Fibroblast of villous mesenchyme (primary cell): Measurements from ENCODE around the gene PCAT6. TPM values are rescaled to one million over a fixed set of nuclear protein-coding genes. Genes with fewer than 3 reads are reported as not detected.

Experiments
- DNase-seq: peaks from one replicate; pipeline ENCODE4 v3.0.0-alpha.2; 2010; ENCODE audit warnings: low read depth
- H3K4me3 ChIP-seq: 2 replicates; pipeline ENCODE4 v1.5.1; 2011; ENCODE audit warnings: low read depth, mild to moderate bottlenecking, low read length
- total RNA-seq: library from RNA; depleted of rRNA; stranded (reverse); fragments of >200 nt; gene quantifications from 2 replicates; pipeline ENCODE4 v1.2.3, GENCODE V29; 2012
- TF ChIP-seq, protein P1 (sequence below): IDR thresholded peaks from 2 replicates; pipeline ENCODE4 v1.5.1; 2012; ENCODE audit warnings: low read depth, mild to moderate bottlenecking, low read length; ENCODE audit not compliant: insufficient read depth

Gene PCAT6
- total RNA-seq, 1 donor, result not detected

DNA sequence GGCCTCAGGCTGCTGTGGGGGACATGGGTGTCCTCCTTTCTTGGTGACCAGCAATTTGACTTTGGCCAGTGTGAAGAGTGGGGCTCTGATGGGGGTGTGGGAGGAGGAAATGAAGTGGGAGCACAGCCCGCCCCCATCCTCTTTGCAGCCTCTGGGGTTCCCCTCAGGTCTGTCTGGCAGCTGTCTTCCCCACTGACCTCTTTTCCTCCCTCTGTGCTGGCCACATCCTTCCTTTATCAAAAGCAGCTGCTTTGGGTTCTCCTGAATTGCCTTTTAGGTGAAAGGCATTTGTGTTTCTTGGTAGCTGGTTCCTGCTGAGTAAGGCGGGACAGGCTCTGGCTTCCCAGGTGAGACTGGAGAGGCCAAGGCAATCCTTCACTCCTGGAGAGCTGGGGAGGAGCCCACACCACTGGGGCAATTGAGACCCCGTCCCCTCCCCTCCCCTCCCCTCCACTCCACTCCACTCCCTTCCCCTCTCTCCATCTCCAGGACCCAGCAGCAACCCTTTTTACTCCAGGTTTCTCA lies 24.9 kb downstream of the PCAT6 start:
- no peak for DNase-seq
- TF ChIP-seq, protein P1, sequence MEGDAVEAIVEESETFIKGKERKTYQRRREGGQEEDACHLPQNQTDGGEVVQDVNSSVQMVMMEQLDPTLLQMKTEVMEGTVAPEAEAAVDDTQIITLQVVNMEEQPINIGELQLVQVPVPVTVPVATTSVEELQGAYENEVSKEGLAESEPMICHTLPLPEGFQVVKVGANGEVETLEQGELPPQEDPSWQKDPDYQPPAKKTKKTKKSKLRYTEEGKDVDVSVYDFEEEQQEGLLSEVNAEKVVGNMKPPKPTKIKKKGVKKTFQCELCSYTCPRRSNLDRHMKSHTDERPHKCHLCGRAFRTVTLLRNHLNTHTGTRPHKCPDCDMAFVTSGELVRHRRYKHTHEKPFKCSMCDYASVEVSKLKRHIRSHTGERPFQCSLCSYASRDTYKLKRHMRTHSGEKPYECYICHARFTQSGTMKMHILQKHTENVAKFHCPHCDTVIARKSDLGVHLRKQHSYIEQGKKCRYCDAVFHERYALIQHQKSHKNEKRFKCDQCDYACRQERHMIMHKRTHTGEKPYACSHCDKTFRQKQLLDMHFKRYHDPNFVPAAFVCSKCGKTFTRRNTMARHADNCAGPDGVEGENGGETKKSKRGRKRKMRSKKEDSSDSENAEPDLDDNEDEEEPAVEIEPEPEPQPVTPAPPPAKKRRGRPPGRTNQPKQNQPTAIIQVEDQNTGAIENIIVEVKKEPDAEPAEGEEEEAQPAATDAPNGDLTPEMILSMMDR, result no peak
- H3K4me3 ChIP-seq, result no peak overlapping the region

DNA sequence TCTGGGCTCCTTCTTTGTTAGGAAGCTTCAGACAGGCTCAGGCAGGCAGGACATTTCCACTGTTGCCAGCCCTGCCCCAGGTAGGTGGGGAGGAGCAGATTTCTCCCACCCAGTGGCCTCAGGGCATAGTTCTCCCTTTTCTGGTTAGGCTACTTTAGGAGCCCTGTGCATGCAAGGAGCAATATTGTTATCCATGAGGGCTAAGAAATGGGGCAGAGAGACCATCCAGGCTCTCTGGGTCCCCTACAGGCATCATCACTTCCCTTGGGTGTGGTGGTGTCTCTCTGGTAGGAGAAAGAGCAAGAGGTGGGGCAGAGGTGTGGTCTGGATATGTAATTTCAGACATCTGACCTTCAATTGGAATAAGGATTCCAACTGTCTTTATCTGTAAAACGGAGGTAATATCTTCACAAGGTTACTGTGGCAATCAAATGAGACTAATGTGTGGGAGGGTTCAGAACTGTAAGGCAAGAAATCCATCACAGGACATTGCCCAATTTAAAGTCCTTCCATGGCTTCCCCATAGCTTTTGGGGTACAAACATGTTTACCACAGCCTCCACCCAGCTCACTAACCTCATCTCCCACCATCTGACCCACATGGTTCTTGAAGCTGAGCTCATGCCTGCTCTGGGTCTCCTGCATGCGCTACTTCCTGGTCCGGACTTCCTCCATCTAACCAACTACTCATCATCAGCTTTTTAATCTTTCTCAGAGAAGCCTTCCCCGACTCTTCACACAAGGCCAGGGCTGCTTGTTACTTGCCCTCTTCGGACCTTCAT lies 26.1 kb downstream of the PCAT6 start:
- no peak overlapping the region for H3K4me3 ChIP-seq
- TF ChIP-seq, protein P1, result no peak
- DNase-seq, result no peak

DNA sequence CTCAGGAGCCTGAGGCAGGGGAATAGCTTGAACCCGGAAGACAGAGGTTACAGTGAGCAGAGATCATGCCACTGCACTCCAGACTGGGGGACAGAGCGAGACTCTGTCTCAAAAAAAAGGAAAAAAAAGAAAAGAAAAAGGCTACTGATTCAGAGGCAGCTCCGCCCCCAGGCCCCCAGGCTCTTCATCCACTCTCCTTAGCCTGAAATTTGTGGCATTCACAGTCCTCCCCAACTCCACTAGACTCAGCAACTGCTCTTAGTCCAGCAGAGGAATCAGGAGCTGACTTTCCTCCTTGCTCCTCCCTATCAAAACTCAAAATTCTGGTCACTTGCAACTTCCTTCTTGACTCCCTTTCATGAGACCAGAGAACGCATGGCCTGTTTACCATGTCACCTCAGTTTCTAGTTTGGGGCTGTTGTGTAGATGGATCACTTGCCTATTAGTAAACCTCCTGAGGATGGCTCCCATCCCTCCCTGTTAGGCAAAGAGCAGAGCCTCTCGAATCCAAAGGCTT lies 27.1 kb downstream of the PCAT6 start:
- TF ChIP-seq, protein P1, result no peak
- H3K4me3 ChIP-seq, result no peak overlapping the region
- DNase-seq, result no peak

DNA sequence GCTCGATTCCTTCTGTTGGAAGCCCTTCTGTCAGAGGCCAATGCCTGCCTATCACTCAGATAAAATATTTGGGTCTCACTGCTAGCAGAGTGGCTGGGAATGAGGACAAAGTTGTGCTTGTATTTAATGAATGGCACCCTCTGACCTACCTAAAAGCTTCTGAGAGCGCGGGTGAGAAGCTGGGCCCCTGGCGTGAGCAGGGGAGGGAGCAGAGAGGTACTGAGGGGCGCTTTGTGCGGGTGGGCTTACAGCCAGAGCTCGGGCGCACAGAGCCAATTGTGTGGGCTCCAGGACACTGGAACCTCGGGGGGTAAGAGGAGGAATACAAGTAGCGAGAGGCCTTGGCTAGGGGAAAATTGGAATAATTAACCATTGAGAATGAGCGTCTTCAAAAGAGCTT lies 32.3 kb downstream of the PCAT6 start:
- DNase-seq, result no peak
- H3K4me3 ChIP-seq, result no peak overlapping the region
- TF ChIP-seq, protein P1, result no peak

DNA sequence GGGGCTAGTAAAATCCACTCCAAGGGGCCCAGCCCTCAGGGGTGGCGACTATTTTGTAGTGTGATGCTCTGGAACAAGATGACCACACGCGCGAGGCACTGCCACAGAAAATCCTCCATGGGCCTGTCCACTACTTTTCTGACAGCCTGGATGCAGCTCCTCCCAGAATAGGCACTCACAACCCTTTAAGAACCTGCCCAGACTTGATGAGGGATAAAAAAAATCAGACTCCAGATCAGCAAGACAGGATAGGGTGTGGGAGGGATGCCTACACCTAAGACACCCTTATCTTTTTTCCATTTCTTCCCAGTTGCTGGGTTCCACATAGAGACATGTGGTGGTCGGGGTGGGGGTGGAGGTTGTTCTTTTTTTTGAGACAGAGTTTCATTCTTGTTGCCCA lies 33.5 kb downstream of the PCAT6 start:
- DNase-seq, result no peak
- TF ChIP-seq, protein P1, result no peak
- no peak overlapping the region for H3K4me3 ChIP-seq

DNA sequence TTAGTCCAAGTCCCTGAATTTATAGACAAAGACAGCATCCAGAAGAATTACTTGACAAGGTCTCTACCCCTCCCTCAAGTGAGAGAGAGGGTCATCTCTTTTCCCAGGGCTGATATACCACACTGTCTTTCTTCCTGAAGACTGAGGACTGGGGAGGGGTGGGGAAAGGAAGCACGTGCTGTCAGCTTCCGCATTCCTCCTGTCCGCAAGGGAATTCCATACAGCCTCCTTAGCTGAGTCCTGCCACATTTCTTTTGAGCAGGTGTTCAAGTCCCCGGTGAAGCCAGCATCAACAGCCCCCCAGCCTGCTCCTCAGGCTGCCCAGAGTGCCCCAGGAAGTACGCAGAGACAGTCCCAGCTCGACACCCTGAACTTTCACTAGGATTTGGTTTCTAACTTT lies 34.2 kb downstream of the PCAT6 start:
- DNase-seq, result peak; percentile 8
- TF ChIP-seq, protein P1, result no peak
- no peak overlapping the region for H3K4me3 ChIP-seq
